GM21723 (cell line): Measurements from ENCODE around the gene ZFAND3.
A peak's percentile ranks its signal among the peaks of the same experiment; 100 is the strongest.

Experiments used
- ATAC-seq: cut with Tn5 transposase; IDR thresholded peaks from one replicate; pipeline ENCODE4 v1.9.1; 2021; ENCODE audit warnings: mild to moderate bottlenecking, moderate library complexity; ENCODE audit not compliant: unreplicated experiment

ZFAND3 gene

GRCh38 chr6:37798436-37799262 is 20.9 kb upstream of the ZFAND3 start:
- no peak for ATAC-seq

- ATAC-seq = no peak
Measured at GRCh38 chr6:37799263-37799644, 20.3 kb upstream of the ZFAND3 start.

GRCh38 chr6:37800703-37801604 is 18.6 kb upstream of the ZFAND3 start:
- no peak for ATAC-seq

- no peak for ATAC-seq
Measured at GRCh38 chr6:37801605-37801940, 18.0 kb upstream of the ZFAND3 start.

- ATAC-seq = no peak
Measured at GRCh38 chr6:37802810-37803209, 16.7 kb upstream of the ZFAND3 start.

- ATAC-seq = no peak
Measured at GRCh38 chr6:37804586-37804985, 14.9 kb upstream of the ZFAND3 start.

GRCh38 chr6:37806213-37806612 is 13.3 kb upstream of the ZFAND3 start:
- ATAC-seq = no peak

- ATAC-seq = no peak
Measured at GRCh38 chr6:37807656-37808055, 11.9 kb upstream of the ZFAND3 start.

- no peak for ATAC-seq
Measured at GRCh38 chr6:37809197-37809543, 10.4 kb upstream of the ZFAND3 start.

- no peak for ATAC-seq
Measured at GRCh38 chr6:37812841-37813240, 6.7 kb upstream of the ZFAND3 start.

GRCh38 chr6:37814374-37814773 is 5.2 kb upstream of the ZFAND3 start:
- no peak for ATAC-seq

- no peak for ATAC-seq
Measured at GRCh38 chr6:37816599-37817375, 2.7 kb upstream of the ZFAND3 start.

- peak; percentile 65 for ATAC-seq
Measured at GRCh38 chr6:37818536-37819176, 871 bp upstream of the ZFAND3 start.

GRCh38 chr6:37819802-37820717 is 533 bp downstream of the ZFAND3 start:
- ATAC-seq = no peak

- no peak for ATAC-seq
Measured at GRCh38 chr6:37820718-37821079, 1.2 kb downstream of the ZFAND3 start.

- ATAC-seq = no peak
Measured at GRCh38 chr6:37821446-37821845, 1.9 kb downstream of the ZFAND3 start.

GRCh38 chr6:37822851-37823682 is 3.5 kb downstream of the ZFAND3 start:
- ATAC-seq = no peak

GRCh38 chr6:37824170-37824569 is 4.6 kb downstream of the ZFAND3 start:
- no peak for ATAC-seq

- ATAC-seq = no peak
Measured at GRCh38 chr6:37826188-37826587, 6.7 kb downstream of the ZFAND3 start.
